ENCODE measurements around the gene ABCD4. TPM values are rescaled to one million over a fixed set of nuclear protein-coding genes. Genes with fewer than 3 reads are reported as not detected.
"Not testable (repeated sequence)": the region's sequence is repeated elsewhere in the genome, so short reads cannot be mapped to it uniquely, and the experiment has no call there.

The ABCD4 gene
- total RNA-seq (2014; rRNA removed; shearing (Covaris generic)) = 31.4 and 32.3 TPM in 2 replicates

DNA sequence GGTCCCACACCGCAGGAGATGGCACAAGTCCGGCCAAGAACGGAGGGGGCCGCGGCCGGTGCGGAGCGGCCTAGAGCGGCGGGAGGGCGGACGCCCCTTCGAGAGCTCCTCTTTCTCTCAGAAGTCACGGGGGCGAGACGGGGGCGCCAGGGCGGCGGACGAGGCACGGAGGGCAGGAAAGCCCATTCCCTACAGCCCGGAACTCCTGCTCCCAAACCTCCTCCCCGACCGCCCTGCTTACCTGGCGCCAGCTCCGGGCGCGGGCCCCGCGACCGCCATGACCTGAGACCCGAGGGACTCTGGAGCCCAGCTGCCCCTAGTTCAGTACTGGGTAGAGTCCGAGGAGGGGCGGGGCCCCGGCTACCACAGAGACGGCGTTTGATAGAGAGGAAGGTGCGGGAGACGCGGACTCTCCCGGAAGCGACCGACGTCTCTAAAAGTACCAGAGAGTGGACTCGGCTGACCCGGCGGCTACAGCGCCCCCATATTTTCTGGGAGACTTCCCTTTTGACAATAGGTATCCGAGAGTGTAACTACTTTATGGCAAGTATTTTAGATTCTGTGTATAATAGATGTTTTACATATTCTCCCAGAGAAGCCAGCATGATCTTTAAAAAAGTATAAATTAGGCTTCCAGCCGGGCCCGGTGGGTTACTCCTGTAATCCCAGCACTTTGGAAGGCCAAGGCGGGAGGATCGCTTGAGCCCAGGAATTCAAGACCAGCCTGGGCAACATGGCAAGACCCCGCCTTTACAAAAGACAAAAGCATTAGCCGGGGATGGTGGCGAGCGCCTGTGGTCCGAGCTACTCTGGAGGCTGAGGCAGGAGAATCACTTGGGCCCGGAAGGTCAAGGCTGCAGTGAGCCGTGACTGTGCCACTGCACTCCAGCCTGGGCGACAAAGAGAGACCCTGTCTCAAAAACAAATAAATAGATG, at the start of gene ABCD4:
Gene ABCD4 (minus strand): TSS at position 301 of the 936 bp plus-strand sequence. CDS start 22 bp downstream, at position 279.
- peak; percentile 93 for DNase-seq (ENCODE audit: low spot score)

DNA sequence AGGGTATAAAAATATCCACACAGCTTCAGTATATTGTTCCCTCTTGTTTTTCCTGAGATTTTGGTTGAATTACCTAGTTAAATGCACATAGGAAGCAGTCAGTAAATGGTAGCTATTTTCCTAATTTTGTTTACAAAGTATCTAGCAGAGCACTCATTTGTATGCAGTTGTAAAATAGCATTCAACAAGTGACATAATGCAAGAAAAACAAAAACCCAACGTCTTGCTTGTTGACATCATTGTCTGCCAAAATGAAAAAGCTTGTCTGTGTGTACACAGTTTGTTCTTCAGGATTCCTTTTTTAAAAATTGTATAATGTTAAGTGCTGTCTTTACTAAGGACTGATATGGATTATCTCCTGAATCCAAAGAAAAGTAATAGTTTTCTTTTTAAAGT, 48.2 kb upstream of the ABCD4 start:
- DNase-seq (ENCODE audit: low spot score) = peak; percentile 2

DNA sequence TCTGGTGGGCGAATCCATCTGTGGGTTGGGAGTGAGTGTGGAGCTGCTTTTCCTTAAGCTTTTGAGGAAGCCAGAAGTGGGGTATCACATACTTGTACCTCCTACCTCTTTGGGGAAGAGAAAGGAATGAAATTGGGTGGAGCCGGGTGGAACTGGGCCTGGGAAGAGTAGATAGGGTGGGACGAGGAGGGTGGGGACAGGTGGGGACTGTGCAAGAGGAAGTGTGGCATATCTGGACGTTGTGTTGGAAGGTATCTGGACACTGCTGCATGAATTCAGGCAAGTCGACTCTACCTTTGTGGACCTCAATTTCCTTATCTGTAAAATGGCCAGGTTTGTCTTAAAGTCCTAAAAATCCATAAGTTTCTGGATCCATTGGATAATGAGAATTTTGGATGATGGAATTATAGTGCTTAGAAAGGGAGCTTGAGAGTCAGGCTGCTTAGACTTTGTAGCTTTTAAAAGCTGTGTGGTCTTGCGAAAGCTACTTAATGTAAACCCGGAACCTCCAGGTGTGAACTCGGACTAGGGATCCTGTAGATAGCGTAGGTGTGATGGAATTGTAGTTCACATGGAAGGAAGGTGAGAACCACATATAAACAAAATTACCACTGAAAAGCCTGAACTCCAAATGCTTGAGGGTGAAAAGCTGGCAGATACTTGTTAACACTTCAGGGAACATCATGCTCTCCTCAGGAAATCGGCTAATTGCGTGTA, 47.6 kb upstream of the ABCD4 start:
- peak; percentile 72 for DNase-seq (ENCODE audit: low spot score)

DNA sequence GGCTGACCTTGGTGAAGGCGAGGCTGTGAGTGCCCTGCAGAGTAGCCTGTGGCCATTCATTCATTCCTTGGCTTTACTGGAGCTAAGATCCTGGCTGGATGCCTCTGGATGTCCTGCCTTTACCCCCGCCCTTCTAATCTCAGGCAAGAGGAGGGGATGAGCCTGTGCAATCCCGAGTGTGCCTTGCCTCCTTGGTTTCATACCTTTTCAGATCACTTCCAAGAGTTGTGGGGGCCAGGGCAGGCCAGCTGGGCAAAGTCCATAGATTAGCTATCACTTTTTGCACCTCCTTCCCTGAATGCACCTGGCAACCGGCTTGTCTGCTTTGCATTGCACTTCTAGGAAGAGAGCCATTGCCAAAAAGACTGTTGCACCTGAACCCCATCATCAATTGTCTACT, 47.0 kb upstream of the ABCD4 start:
- peak; percentile 69 for DNase-seq (ENCODE audit: low spot score)

DNA sequence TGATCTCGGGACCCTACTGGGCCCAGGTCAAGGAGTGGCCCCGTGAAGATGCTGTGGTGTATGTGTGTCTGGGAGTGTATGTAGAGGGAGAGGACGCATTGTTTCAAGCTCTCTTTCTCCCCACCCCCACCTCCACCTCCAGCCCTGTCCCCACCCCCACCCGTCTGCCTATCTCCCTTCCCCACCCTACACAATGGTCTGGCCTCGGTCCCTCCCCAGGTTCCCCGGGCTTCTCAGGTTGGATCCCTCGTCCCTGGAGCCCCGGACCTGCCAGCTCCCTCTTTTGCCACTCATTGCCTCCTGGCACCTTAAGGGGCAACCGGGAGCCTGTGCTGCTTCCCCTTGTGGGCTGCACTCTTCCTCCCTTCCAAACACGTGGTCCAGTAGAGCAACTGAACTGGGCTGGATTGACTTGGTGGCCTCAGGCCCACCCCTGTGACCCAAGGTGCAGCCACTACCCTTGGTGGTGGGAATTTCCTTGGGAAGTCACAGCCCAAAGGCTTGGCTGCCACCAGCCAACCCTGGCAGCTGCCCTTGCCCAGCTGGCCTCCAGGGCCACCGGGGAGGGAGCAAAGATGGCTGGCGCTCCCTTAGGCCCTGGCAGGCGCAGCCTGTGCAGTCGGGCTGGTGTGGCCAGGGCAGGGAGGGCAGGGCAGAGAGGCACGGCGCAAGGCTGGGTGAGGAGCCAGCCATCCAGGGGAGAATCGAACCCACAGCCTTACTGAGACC, 46.2 kb upstream of the ABCD4 start:
- no peak for DNase-seq (ENCODE audit: low spot score)

DNA sequence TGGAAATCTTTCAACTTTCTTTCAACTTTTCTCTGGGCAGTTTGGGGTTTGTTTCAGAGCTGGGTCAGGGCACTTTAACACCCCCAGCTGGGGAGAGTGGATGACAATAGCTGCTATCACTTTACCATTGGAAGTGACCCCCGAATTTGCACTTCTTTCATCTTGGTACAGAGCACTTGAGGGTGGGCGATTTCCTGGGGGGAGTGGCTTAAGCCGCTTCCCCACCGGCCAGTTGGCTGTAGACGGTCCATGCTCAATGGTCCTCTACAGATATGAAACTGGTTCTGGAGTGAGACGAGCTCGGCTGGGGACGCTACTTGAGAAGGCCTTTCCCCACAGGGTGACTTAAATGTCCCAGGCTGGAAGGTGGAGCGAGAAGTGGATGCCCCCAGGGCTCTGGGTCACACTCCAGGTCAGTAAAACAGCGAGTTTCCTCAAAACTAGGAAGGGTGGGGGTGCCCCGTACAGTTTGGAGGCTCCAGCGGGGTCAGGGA, 45.6 kb upstream of the ABCD4 start, which contains the start of gene VRTN:
Gene VRTN (plus strand): TSS at position 231 of the 494 bp plus-strand sequence. CDS start 8,313 bp downstream, outside the sequence.
- no peak for DNase-seq (ENCODE audit: low spot score)

DNA sequence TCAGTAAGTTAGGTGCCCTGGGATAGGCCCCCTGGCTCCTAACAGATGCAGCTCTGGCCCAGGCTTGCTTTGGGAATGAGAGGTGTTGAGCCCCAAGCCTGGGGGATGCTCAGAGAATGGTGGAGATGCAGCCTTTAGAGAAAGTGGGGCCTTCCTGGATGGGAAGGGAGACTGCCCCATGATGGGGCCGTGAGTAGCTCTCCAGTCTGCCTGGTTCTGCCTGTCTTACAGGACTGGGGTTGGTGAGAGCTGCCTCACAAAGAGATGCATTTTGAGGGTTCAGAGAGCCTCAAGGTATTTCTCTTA, 45.0 kb upstream of the ABCD4 start:
- no peak for DNase-seq (ENCODE audit: low spot score)

DNA sequence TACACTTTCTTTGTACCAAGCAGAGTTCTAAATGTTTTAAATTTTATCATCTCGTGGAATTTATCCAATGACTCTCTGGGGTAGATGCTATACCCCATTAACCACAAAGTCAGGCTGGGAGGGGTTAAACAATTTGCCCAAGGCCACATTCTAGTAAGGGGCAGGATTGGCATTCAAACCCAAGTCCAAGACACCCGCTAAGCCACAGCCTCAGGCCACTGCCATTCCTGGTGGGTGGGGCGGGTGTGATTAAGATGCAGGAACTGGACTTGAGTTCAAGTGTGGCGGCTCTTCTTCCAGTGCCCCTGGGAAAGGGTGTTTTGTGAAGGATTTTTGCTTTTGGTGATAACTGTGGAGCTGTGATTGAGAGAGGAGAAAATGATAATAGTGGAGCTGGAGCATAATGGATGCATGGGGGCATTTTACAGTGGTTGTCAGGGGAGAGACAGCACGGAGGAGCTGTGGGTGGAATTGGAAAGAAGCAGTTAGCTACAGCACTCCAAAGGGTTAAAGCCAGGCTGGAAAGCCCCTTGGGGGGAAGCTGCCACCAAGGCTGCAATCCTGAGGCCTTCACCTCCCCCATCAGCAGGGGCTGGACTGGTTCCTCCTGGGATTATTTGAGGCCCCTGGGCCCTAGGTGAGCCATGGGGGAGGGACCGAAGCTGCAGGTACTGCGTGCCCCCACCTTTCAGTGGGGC, 44.5 kb upstream of the ABCD4 start:
- no peak for DNase-seq (ENCODE audit: low spot score)

DNA sequence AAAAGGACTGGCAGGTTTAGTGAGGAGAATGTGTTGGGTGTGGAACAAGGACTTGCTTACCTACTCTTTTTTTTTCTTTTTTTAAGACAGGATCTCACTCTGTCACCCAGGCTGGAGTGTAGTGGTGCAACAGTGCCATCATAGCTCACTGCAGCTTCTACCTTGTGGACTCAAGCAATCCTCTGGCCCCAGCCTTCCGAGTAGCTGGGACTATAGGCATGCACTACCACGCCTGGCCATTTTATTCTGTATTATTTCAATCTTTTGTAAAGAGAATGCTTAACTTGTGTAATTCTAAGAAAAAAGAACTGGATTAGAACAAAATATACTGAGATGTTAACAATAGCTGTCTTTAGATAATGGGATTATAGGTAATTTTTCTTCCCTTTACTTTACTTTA, 43.6 kb upstream of the ABCD4 start:
- peak; percentile 3 for DNase-seq (ENCODE audit: low spot score)

DNA sequence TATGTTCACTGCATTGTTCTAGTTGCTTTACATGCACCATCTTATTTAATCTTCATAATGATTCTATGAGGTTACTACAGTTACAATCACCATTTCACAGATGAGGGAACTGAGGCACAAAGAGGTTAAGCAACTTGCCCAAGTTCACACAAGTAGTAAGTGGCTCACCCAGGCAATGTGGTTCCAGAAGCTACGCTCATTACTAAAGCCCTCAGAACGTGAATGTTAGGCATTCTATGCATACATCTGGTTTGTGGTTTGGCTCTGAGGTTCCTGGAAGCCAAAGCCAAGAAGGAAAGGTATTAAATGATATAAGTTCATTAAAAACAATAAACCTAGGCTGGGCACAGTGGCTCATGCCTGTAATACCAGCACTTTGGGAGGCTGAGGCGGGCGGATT, 31.2 kb upstream of the ABCD4 start:
- no peak for DNase-seq (ENCODE audit: low spot score)

DNA sequence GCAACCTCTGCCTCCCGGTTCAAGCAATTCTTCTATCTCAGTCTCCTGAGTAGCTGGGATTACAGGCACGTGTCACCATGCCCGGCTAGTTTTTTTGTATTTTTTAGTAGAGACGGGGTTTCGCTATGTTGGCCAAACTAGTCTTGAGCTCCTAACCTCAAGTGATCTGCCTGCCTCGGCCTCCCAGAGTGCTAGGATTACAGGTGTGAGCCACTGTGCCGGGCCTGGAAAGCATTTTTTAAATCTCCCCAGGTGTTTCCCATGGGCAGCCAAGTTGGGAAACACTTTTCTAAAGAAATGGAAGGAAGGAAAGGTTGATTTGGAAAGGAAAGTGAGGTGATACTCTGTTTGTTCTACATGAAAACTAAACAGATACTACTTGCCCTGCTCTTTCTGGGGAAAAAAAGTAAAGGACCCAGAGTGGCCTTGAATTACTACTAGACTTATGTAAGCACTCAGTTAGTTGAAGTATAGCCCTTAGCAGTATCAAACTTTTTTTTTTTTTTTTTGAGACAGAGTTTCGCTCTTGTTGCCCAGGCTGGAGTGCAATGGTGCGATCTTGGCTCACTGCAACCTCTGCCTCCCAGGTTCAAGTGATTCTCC, 27.3 kb upstream of the ABCD4 start:
- not testable (repeated sequence) for DNase-seq (ENCODE audit: low spot score)

DNA sequence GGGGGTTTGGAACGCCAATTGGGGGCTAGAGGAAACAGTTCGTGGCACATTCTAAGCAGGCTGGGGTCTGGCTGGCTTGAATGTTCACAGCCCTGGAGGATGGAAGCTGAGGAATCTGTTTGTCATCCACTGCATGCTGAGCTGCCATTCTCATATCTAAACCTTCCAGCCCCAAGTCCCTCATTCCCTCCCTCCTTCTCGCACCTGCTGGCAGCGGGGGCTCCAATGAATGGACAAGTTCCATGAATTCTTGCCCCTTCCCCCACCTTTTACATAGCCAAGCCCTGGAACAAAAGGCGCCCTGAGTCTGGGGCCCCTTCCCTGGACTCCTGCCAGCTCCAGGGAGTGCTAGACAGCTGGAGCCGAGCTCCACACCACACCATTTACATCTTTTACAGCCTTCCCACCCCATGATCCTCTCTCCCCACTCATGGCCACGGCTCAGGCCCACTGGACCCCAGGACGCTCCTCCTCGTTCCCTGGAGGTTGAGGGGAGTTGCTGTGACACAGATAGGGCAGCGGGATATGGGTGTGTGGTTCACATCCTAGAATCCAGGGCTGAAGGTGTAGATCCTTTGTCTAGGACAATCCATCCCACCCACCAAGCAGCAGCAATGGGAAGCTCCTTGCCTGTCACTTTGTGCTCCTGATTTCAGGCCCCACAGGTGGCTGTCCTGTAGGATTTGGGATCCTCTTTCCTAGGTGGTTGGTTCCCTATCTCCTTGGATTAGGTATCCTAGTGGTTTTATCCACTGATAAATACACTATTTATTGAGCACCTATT, 23.8 kb upstream of the ABCD4 start:
- DNase-seq (ENCODE audit: low spot score) = no peak

DNA sequence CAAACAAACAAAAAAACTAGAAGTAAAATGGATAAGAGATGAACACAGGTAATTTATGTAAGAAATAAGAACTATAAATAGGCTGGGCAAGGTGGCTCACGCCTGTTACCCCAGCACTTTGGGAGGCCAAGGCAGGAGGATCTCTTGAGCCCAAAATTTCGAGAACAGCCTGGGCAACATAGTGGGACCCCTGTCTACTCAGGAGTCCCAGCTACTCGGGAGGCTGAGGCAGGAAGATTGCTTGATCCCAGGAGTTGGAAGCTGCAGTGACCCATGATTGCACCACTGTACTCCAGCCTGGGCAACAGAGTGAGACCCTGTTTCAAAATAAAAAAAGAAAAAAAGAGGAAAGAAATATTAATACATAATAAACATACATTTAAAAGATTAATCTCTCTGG, 22.7 kb upstream of the ABCD4 start:
- no peak for DNase-seq (ENCODE audit: low spot score)

DNA sequence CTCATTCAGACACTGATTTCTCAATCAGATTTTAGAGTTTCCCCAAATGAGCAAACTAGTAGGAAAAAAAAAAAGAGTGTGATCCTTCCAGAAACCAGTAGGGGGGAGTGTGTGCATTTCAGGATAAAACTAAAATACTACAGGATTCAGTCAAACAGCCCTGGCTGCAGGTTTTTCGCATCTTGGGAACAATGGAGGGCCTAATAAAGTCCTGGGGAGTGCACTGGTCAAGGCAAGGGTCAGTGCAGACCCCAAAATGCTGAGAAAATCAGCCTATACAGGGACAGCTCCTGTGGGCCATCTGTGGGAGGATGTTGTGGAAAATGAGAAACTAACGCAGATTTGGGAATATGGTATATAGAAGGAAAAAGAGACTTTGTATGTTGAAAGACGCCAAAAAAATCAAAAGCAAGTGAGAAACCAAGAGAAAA, 22.2 kb upstream of the ABCD4 start:
- peak; percentile 46 for DNase-seq (ENCODE audit: low spot score)

DNA sequence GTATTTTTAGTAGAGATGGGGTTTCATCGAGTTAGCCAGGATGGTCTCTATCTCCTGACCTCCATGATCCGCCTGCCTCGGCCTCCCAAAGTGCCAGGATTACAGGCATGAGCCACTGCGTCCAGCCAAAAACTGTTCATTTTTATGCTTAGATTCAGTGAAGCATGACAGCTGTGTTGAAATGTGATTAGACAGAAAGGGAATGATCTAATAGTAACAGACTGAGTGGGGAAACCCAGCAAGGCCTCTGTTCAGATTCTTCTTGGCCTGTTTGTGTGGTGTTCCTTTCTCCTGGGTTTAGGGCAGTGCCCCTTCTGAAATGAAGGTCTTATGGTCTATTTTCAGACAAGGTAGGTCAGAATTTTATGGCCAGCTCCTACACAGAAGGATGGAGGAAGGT, 11.8 kb upstream of the ABCD4 start:
- no peak for DNase-seq (ENCODE audit: low spot score)

DNA sequence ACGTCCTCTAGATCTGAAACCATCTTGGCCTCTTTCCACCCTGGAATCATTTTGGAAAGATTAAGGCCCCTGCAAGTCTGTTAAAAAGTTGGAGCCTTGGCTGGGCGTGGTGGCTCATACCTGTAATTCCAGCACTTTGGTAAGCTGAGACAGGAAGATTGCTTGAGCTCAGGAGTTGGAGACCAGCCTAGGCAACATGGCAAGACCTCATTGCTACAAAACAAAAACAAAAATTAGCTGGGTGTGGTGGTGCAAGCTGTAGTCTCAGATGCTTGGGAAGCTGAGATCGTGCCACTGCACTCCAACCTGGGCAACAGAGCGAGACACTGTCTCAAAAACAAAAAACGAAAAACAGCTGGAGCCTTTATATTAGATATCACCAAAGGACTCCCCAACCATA, 10.9 kb upstream of the ABCD4 start:
- DNase-seq (ENCODE audit: low spot score) = no peak

DNA sequence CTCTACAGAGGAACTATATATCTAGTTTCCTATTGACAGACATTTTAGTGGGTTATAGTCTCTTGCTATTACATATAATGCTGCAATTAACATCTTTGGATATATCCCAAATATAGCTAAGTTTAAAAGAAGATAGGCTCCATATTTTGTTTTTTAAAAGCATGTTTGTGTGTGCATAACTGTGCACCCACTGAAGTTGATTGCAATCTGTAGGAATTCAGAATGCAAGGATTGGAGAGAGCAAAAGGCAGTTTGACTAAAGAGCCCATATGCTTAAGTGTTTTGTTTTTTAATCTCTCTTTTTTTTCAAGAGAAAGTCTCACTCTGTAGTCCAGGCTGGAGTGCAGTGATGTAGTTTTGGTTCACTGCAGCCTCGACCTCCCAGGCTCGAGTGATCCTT, 9.4 kb upstream of the ABCD4 start:
- DNase-seq (ENCODE audit: low spot score) = no peak

DNA sequence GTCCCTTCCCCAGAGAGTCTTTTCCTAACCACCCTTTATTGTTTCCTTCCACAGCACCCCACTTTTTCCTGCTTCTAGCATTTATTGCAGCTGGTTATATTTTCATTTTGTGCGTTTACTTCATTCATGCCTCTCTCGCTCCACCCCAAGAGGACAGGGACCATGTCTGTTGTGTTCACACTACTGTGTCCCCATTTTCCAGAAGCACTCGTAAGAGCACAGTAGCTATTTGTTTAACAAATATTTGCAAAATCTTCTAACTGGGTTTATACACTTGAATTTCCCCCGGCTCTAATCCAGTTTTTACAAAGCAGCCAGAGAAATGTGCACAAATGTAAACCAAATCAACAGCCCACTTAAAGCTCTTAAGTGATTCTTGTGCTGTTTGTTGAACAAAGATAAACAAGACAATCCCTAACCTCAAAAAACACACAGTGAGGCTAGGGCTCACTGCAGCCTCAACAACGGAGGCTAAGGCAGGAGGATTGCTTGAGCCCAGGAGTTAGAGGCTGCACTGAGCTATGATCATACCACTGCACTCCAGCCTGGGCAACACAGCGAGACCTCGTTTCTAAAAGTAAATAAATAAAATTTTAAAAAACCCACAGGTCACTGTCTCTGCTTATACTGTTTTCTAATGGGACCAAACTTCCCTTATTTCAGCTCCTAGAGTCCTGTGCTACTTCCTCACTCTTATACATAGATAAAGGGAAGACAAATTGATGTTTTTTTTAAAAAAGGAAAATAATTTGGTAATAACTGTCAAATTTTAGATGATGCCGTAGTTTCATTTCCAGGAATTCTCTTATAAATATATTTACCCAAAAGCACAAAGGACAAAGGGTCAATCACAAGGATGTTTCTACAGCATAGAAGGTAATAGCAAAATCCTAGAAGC, 6.6 kb upstream of the ABCD4 start:
- DNase-seq (ENCODE audit: low spot score) = no peak

DNA sequence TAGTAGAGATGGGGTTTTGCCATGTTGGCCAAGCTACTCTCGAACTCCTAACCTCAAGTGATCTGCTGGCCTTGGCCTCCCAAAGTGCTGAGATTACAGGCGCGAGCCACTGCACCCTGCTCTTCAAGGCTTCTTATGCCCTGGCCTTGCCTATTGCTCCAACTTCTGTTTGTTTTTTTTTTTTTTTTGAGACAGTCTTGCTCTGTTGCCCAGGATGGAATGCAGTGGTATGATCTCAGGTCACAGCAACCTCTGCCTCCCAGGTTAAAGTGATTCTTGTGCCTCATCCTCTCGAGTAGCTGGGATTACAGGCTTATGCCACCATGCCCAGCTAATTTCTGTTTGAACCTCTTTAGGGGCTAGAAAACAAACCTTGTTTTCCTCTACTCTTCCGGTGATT, 6.0 kb upstream of the ABCD4 start:
- DNase-seq (ENCODE audit: low spot score) = no peak

Data from HT-29 (cell line).